OCI-M1 (cell line): Measurements from ENCODE around the gene BZW2.

Experiments
- DNase-seq: peaks from one replicate; lab custom pipeline; 2025; lab: John Stamatoyannopoulos, UW

BZW2 gene

GRCh38 chr7:16718111-16718656 lies 72.2 kb downstream of the BZW2 start:
- DNase-seq = no peak

GRCh38 chr7:16719699-16720098 lies 73.7 kb downstream of the BZW2 start:
- DNase-seq = peak; percentile 57

GRCh38 chr7:16721541-16721940 lies 75.6 kb downstream of the BZW2 start:
- DNase-seq = no peak

GRCh38 chr7:16724344-16724743 lies 78.4 kb downstream of the BZW2 start:
- DNase-seq = no peak

- DNase-seq = no peak
Observed at GRCh38 chr7:16726189-16726588, 80.2 kb downstream of the BZW2 start.

- DNase-seq = no peak
Observed at GRCh38 chr7:16727736-16728135, 81.8 kb downstream of the BZW2 start.

GRCh38 chr7:16728811-16729210 lies 82.8 kb downstream of the BZW2 start:
- no peak for DNase-seq

- no peak for DNase-seq
Observed at GRCh38 chr7:16729541-16729940, 83.6 kb downstream of the BZW2 start.

- DNase-seq = no peak
Observed at GRCh38 chr7:16730937-16731336, 85.0 kb downstream of the BZW2 start.

- no peak for DNase-seq
Observed at GRCh38 chr7:16732828-16733227, 86.8 kb downstream of the BZW2 start.

GRCh38 chr7:16734148-16734726 lies 88.3 kb downstream of the BZW2 start:
- DNase-seq = no peak

GRCh38 chr7:16735020-16735419 lies 89.0 kb downstream of the BZW2 start:
- DNase-seq = no peak

GRCh38 chr7:16738011-16738688 lies 92.2 kb downstream of the BZW2 start:
- no peak for DNase-seq

- DNase-seq = peak; percentile 89
Observed at GRCh38 chr7:16739863-16740622, 94.1 kb downstream of the BZW2 start.

- no peak for DNase-seq
Observed at GRCh38 chr7:16740623-16740953, 94.6 kb downstream of the BZW2 start.

GRCh38 chr7:16740996-16741395 lies 95.0 kb downstream of the BZW2 start:
- peak; percentile 43 for DNase-seq

- DNase-seq = no peak
Observed at GRCh38 chr7:16741676-16742075, 95.7 kb downstream of the BZW2 start.

GRCh38 chr7:16742547-16742946 lies 96.6 kb downstream of the BZW2 start:
- peak; percentile 22 for DNase-seq

- DNase-seq = no peak
Observed at GRCh38 chr7:16743236-16743635, 97.3 kb downstream of the BZW2 start.

- no peak for DNase-seq
Observed at GRCh38 chr7:16744518-16745250, 98.7 kb downstream of the BZW2 start.

- DNase-seq = no peak
Observed at GRCh38 chr7:16745645-16746044, 99.7 kb downstream of the BZW2 start.

- DNase-seq = no peak
Observed at GRCh38 chr7:16747102-16747501, 101.1 kb downstream of the BZW2 start.
